Mesendoderm (in vitro differentiated cells): ENCODE measurements around the gene PPM1B.

Experiments
- DNase-seq: peaks from one replicate; pipeline ENCODE4 v3.0.0; 2013
- H2AK5ac ChIP-seq: 2 replicates; pipeline ENCODE4 v1.6.1; 2013; ENCODE audit warnings: low read length, inconsistent platforms
- H2BK120ac ChIP-seq: 2 replicates; pipeline ENCODE4 v1.6.1; 2013; ENCODE audit warnings: low read depth, mild to moderate bottlenecking, low read length, moderate library complexity, mixed read lengths
- H2BK15ac ChIP-seq: replicated peaks from 2 replicates; pipeline ENCODE4 v1.6.1; 2013; ENCODE audit warnings: low read depth, mild to moderate bottlenecking, moderate library complexity
- H2BK5ac ChIP-seq: 2 replicates; pipeline ENCODE4 v1.6.1; 2013; ENCODE audit warnings: low read length, inconsistent platforms
- H3K18ac ChIP-seq: 2 replicates; pipeline ENCODE4 v1.6.1; 2013; ENCODE audit warnings: mild to moderate bottlenecking, low read length, mixed read lengths
- H3K23ac ChIP-seq: one replicate; pipeline ENCODE4 v1.6.1; 2013; ENCODE audit warnings: low read length
- H3K27ac ChIP-seq: 2 replicates; pipeline ENCODE4 v1.5.1; 2013; ENCODE audit warnings: low read depth, mild to moderate bottlenecking, inconsistent platforms, low read length, moderate library complexity
- H3K27me3 ChIP-seq: 2 replicates; pipeline ENCODE4 v1.6.1; 2013; ENCODE audit warnings: low read length, control low read depth, mild to moderate bottlenecking, inconsistent platforms; ENCODE audit not compliant: insufficient read depth, poor library complexity
- H3K36me3 ChIP-seq: 2 replicates; pipeline ENCODE4 v1.6.1; 2013; ENCODE audit warnings: low read length, inconsistent platforms; ENCODE audit not compliant: control insufficient read depth, insufficient read depth
- H3K4ac ChIP-seq: one replicate; pipeline ENCODE4 v1.6.1; 2013; ENCODE audit warnings: low read depth, mild to moderate bottlenecking, low read length, moderate library complexity
- H3K4me1 ChIP-seq: 2 replicates; pipeline ENCODE4 v1.6.1; 2013; ENCODE audit warnings: low read depth, low read length, inconsistent platforms; ENCODE audit not compliant: control insufficient read depth
- H3K4me2 ChIP-seq: 2 replicates; pipeline ENCODE4 v1.6.1; 2013; ENCODE audit warnings: low read length
- H3K4me3 ChIP-seq: 2 replicates; pipeline ENCODE4 v1.5.1; 2013; ENCODE audit warnings: mild to moderate bottlenecking, low read length
- H3K56ac ChIP-seq: one replicate; pipeline ENCODE4 v1.6.1; 2013; ENCODE audit warnings: low read length
- H3K79me1 ChIP-seq: 2 replicates; pipeline ENCODE4 v1.6.1; 2013; ENCODE audit warnings: low read length, inconsistent platforms
- H3K79me2 ChIP-seq: 2 replicates; pipeline ENCODE4 v1.6.1; 2013; ENCODE audit warnings: mild to moderate bottlenecking, low read length; ENCODE audit not compliant: control insufficient read depth, insufficient read depth
- H3K9ac ChIP-seq: 2 replicates; pipeline ENCODE4 v1.6.1; 2013; ENCODE audit warnings: low read length, inconsistent platforms
- H4K5ac ChIP-seq: one replicate; pipeline ENCODE4 v1.6.1; 2013; ENCODE audit warnings: low read length
- H4K8ac ChIP-seq: one replicate; pipeline ENCODE4 v1.6.1; 2013; ENCODE audit warnings: low read depth, mild to moderate bottlenecking, control low read depth, low read length, moderate library complexity
- WGBS: extraction: QIAGEN DNeasy Blood & Tissue Kit; methylation state at CpG from one replicate; pipeline ENCODE4 v1.1.7; 2013; ENCODE audit warnings: low lambda C conversion rate, missing lambda C conversion rate; ENCODE audit not compliant: insufficient coverage; ENCODE audit errors: extremely low coverage; 5-methylcytosine and 5-hydroxymethylcytosine counted together

PPM1B gene

DNA sequence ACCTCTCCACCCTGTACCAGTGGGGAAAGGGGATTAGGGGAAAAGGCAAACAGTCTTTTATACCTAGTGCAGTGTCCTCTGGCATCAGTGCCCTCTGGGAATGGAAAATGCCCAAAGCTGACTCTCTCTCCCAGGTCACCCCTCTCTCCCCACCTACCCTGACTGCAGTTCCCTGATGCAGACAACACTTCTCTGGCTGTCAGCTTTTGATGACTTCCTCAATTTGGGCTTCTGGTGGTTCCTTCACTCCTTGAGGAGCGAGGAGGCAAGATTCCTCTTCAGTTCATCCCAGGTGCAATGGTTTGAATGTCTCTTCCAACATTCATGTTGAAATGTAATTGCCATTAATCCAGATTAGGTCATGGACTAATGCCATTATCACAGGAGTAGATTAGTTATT is 19.7 kb upstream of the PPM1B start:
- no peak overlapping the region for H2AK5ac ChIP-seq
- H3K27me3 ChIP-seq, result no peaks in the 10 kb centered on the region
- no peak overlapping the region for H4K8ac ChIP-seq
- no peak overlapping the region for H3K18ac ChIP-seq
- no peak overlapping the region for H3K4me2 ChIP-seq
- no peak overlapping the region for H2BK5ac ChIP-seq
- H3K79me1 ChIP-seq, result no peaks in the 10 kb centered on the region
- H3K27ac ChIP-seq, result no peak overlapping the region
- H2BK120ac ChIP-seq, result no peak overlapping the region
- H3K9ac ChIP-seq, result no peak overlapping the region
- no peak for DNase-seq
- H3K23ac ChIP-seq, result no peak overlapping the region
- H3K36me3 ChIP-seq, result no peaks in the 10 kb centered on the region
- no peak overlapping the region for H4K5ac ChIP-seq
- no CpG with 5 or more reads among the region's 1 CpG for WGBS
- no peak overlapping the region for H3K4me3 ChIP-seq
- no peaks in the 10 kb centered on the region for H3K4me1 ChIP-seq
- no peak overlapping the region for H2BK15ac ChIP-seq
- H3K79me2 ChIP-seq, result no peaks in the 10 kb centered on the region
- no peak overlapping the region for H3K4ac ChIP-seq
- no peak overlapping the region for H3K56ac ChIP-seq

- H2BK15ac ChIP-seq, result no peak overlapping the region
- no peak overlapping the region for H2AK5ac ChIP-seq
- no peaks in the 10 kb centered on the region for H3K79me1 ChIP-seq
- H3K56ac ChIP-seq, result no peak overlapping the region
- peak; percentile 51 for DNase-seq
- no CpG with 5 or more reads among the region's 3 CpGs for WGBS
- H3K9ac ChIP-seq, result no peak overlapping the region
- no peak overlapping the region for H3K23ac ChIP-seq
- no peak overlapping the region for H2BK5ac ChIP-seq
- no peaks in the 10 kb centered on the region for H3K79me2 ChIP-seq
- no peak overlapping the region for H3K4ac ChIP-seq
- H2BK120ac ChIP-seq, result no peak overlapping the region
- H3K27me3 ChIP-seq, result no peaks in the 10 kb centered on the region
- H3K18ac ChIP-seq, result no peak overlapping the region
- H3K36me3 ChIP-seq, result no peaks in the 10 kb centered on the region
- H3K4me1 ChIP-seq, result no peaks in the 10 kb centered on the region
- H3K27ac ChIP-seq, result no peak overlapping the region
- H4K8ac ChIP-seq, result no peak overlapping the region
- no peak overlapping the region for H3K4me3 ChIP-seq
- no peak overlapping the region for H4K5ac ChIP-seq
- H3K4me2 ChIP-seq, result no peak overlapping the region
Observed at GRCh38 chr2:44150473-44150872, 18.2 kb upstream of the PPM1B start.

DNA sequence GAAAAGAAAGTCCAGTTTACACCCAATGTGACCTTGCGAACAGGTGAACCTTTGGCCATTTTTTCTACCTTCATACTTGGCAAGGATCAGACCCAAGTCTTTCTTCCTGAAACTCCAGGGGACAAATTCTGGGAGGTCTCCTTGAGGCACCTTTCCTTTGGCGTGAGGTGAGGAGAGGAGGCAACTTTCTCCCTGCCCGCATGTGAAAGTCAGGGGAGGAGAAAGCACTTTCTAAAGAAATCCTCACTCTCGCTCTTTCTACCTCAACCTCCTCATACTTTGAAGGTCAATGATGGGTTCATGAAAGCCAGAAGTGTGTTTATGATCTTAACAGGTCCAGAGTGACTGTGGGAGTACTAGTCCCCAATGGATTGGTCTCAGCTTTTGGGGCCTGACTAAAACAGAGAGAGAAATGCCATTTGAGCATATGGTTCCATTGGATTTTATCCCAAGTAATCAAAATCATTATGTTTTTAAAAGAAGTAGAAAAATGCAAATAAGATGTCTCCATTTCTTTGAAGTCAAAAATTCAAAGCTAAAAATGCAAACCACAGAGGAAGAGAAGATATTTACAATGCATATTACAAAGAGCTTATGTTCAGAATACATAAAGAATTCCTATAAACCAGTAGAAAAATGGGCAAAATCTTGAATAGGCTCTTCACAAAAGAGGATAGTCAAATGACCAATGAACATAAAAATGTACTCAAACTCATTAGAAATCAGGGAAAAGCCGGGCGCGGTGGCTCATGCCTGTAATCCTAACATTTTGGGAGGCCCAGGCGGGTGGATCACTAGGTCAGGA is 15.6 kb upstream of the PPM1B start:
- no peak overlapping the region for H3K9ac ChIP-seq
- H3K4me3 ChIP-seq, result no peak overlapping the region
- H3K23ac ChIP-seq, result no peak overlapping the region
- H3K4ac ChIP-seq, result no peak overlapping the region
- WGBS, result no CpG with 5 or more reads among the region's 8 CpGs
- DNase-seq, result no peak
- no peak overlapping the region for H3K56ac ChIP-seq
- H3K4me2 ChIP-seq, result no peak overlapping the region
- no peak overlapping the region for H2BK15ac ChIP-seq
- H3K4me1 ChIP-seq, result no peaks in the 10 kb centered on the region
- H3K79me2 ChIP-seq, result no peaks in the 10 kb centered on the region
- H2BK120ac ChIP-seq, result no peak overlapping the region
- H3K18ac ChIP-seq, result no peak overlapping the region
- H3K27me3 ChIP-seq, result no peaks in the 10 kb centered on the region
- no peak overlapping the region for H4K8ac ChIP-seq
- no peak overlapping the region for H3K27ac ChIP-seq
- no peaks in the 10 kb centered on the region for H3K36me3 ChIP-seq
- H2BK5ac ChIP-seq, result no peak overlapping the region
- no peak overlapping the region for H2AK5ac ChIP-seq
- no peaks in the 10 kb centered on the region for H3K79me1 ChIP-seq
- no peak overlapping the region for H4K5ac ChIP-seq

- H3K27me3 ChIP-seq, result no peaks in the 10 kb centered on the region
- no peak overlapping the region for H3K27ac ChIP-seq
- no peak overlapping the region for H3K9ac ChIP-seq
- no CpG with 5 or more reads among the region's 5 CpGs for WGBS
- no peak overlapping the region for H3K23ac ChIP-seq
- H3K4me1 ChIP-seq, result no peaks in the 10 kb centered on the region
- H4K5ac ChIP-seq, result no peak overlapping the region
- H3K36me3 ChIP-seq, result no peaks in the 10 kb centered on the region
- H3K4me2 ChIP-seq, result no peak overlapping the region
- no peak overlapping the region for H3K4me3 ChIP-seq
- H2AK5ac ChIP-seq, result no peak overlapping the region
- H3K4ac ChIP-seq, result no peak overlapping the region
- no peaks in the 10 kb centered on the region for H3K79me1 ChIP-seq
- no peak overlapping the region for H2BK5ac ChIP-seq
- DNase-seq, result no peak
- no peak overlapping the region for H4K8ac ChIP-seq
- H3K18ac ChIP-seq, result no peak overlapping the region
- H2BK15ac ChIP-seq, result no peak overlapping the region
- no peak overlapping the region for H2BK120ac ChIP-seq
- H3K79me2 ChIP-seq, result no peaks in the 10 kb centered on the region
- no peak overlapping the region for H3K56ac ChIP-seq
Observed at GRCh38 chr2:44155666-44156446, 12.8 kb upstream of the PPM1B start.

DNA sequence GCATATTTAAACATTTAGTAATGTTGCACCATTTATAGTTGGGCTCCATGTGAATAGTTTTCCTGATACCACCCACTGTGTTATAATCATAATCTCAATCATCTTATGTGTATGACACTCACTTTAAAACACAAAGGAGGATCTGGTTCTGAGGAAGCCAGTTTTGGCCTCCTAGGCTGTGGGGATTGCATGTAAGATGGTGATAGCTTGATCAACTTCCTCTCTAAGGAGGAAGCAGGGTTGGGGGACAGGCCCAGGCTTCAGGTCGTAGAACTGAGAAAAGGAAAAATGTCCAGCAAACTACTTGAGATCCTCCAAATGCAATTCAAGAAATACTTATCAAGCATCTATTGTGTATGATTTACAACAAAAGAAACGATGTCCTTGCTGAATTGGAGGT is 4.9 kb upstream of the PPM1B start:
- no peaks in the 10 kb centered on the region for H3K79me2 ChIP-seq
- no peak overlapping the region for H4K8ac ChIP-seq
- H3K9ac ChIP-seq, result no peak overlapping the region
- peaks cover 2% of the 10 kb centered on the region for H3K4me1 ChIP-seq
- no peak overlapping the region for H3K4me3 ChIP-seq
- no peak overlapping the region for H3K56ac ChIP-seq
- H3K36me3 ChIP-seq, result no peaks in the 10 kb centered on the region
- no peak overlapping the region for H2AK5ac ChIP-seq
- no peak overlapping the region for H3K18ac ChIP-seq
- no peak overlapping the region for H3K27ac ChIP-seq
- no peak overlapping the region for H3K4ac ChIP-seq
- H3K23ac ChIP-seq, result no peak overlapping the region
- DNase-seq, result no peak
- H2BK5ac ChIP-seq, result no peak overlapping the region
- H3K27me3 ChIP-seq, result no peaks in the 10 kb centered on the region
- H3K79me1 ChIP-seq, result no peaks in the 10 kb centered on the region
- H4K5ac ChIP-seq, result no peak overlapping the region
- no peak overlapping the region for H2BK120ac ChIP-seq
- H3K4me2 ChIP-seq, result no peak overlapping the region
- no peak overlapping the region for H2BK15ac ChIP-seq
- whole genome bisulfite sequencing, result no CpG with 5 or more reads among the region's 2 CpGs
